K562 (cell line): ENCODE data around the gene UGT1A9. TPM values are rescaled to one million over a fixed set of nuclear protein-coding genes. Genes with fewer than 3 reads are reported as not detected.

Source experiments
- ATAC-seq: fragments of 200-7000 bp; cut with Tn5 transposase; 3 replicates; pipeline ENCODE4 v1.9.1; 2020; ENCODE audit warnings: moderate library complexity
- BruUV-seq: library from RNA; stranded (reverse); fragments of 400-500 nt; replicated peaks from 2 replicates; lab custom pipeline; 2021; lab: Mats Ljungman, UMichigan
- CTCF ChIA-PET: fragments of 300-600 bp; formaldehyde crosslinking; extraction: SDS; loops from one replicate; lab custom pipeline; 2021; ENCODE audit warnings: low intra/inter-chr PET ratio; lab: Yijun Ruan, JAX
- POLR2A ChIA-PET: fragments of 300-600, 350-650 bp; sonication (Branson Sonifier 250); formaldehyde crosslinking; extraction: SDS; loops from one replicate; lab custom pipeline; 2021; ENCODE audit warnings: antibody characterized with exemption, inconsistent platforms; lab: Yijun Ruan, JAX
- DNase-seq, 4 experiments: peaks; one replicate each; pipeline versions ENCODE4 v3.0.0 to v3.0.0-alpha.2; 2011 to 2018; ENCODE audit warnings: low spot score in 3 of 4, mixed read lengths in 3 of 4; ENCODE audit errors: extremely low read depth in 1 of 4
- FAIRE-seq: peaks from 2 replicates; lab custom pipeline; 2011; peaks lifted over from hg19 to GRCh38; lab: Jason Lieb, UNC
- H2AFZ ChIP-seq: 2 replicates; pipeline ENCODE4 v1.6.0; 2011; ENCODE audit warnings: low read depth, low read length, control low read depth, inconsistent platforms
- H3K27ac ChIP-seq: fragments of 200-600 bp; 3 replicates; pipeline ENCODE4 v1.8.0; 2011; ENCODE audit warnings: low read depth, mild to moderate bottlenecking, control low read depth, inconsistent platforms, low read length, moderate library complexity, mixed read lengths; ENCODE audit errors: extremely low read depth
- H3K27me3 ChIP-seq, 2 experiments: fragments of 300-600 bp in 1 of 2; 2 replicates in 1 of 2; 3 replicates in 1 of 2; pipeline versions ENCODE4 v1.6.0 to v1.8.0; 2011; ENCODE audit warnings: inconsistent platforms in 2 of 2, low read length in 2 of 2, mild to moderate bottlenecking in 1 of 2, mixed read lengths in 1 of 2, moderate library complexity in 1 of 2; ENCODE audit not compliant: control insufficient read depth in 2 of 2, insufficient read depth in 2 of 2
- H3K36me3 ChIP-seq: fragments of 300-600 bp; 3 replicates; pipeline ENCODE4 v1.8.0; 2011; ENCODE audit warnings: mild to moderate bottlenecking, low read length, inconsistent platforms; ENCODE audit not compliant: control insufficient read depth, insufficient read depth
- H3K4me1 ChIP-seq, 2 experiments: fragments of 200-600 bp in 1 of 2; replicated peaks in 1 of 2; 2 replicates in 1 of 2; 3 replicates in 1 of 2; pipeline versions ENCODE4 v1.5.1 to v1.8.0; 2011; ENCODE audit warnings: inconsistent platforms in 2 of 2, low read length in 2 of 2, mild to moderate bottlenecking in 1 of 2, mixed read lengths in 1 of 2, moderate library complexity in 1 of 2; ENCODE audit not compliant: control insufficient read depth in 2 of 2, insufficient read depth in 2 of 2
- H3K4me2 ChIP-seq: 2 replicates; pipeline ENCODE4 v1.6.1; 2011; ENCODE audit warnings: low read length, control low read depth, inconsistent platforms, mixed read lengths; ENCODE audit not compliant: insufficient read depth
- H3K4me3 ChIP-seq: fragments of 200-600 bp; sonication (generic), shearing (Covaris generic); 2 replicates; pipeline ENCODE4 v1.5.1; 2016; ENCODE audit warnings: control low read depth, inconsistent platforms
- H3K79me2 ChIP-seq: fragments of 200-600 bp; 3 replicates; pipeline ENCODE4 v1.8.0; 2011; ENCODE audit warnings: low read length, inconsistent platforms; ENCODE audit not compliant: control insufficient read depth, insufficient read depth
- H3K9ac ChIP-seq, 2 experiments: 2 replicates each; pipeline versions ENCODE4 v1.6.0 to v1.6.1; 2011; ENCODE audit warnings: low read depth in 2 of 2, low read length in 2 of 2, control low read depth in 1 of 2, inconsistent platforms in 1 of 2, mild to moderate bottlenecking in 1 of 2, mixed read lengths in 1 of 2; ENCODE audit not compliant: insufficient read depth in 1 of 2
- H3K9me1 ChIP-seq: one replicate; pipeline ENCODE4 v1.6.0; 2011; ENCODE audit warnings: inconsistent platforms, mild to moderate bottlenecking, low read length, moderate library complexity; ENCODE audit not compliant: control insufficient read depth, insufficient read depth
- H3K9me3 ChIP-seq: replicated peaks from 2 replicates; pipeline ENCODE4 v1.5.1; 2011; ENCODE audit warnings: low read depth, low read length, inconsistent platforms; ENCODE audit not compliant: control insufficient read depth, insufficient read depth
- H4K20me1 ChIP-seq: replicated peaks from 2 replicates; pipeline ENCODE4 v1.6.1; 2011; ENCODE audit warnings: low read length, inconsistent platforms, mixed read lengths; ENCODE audit not compliant: control insufficient read depth, insufficient read depth
- BHLHE40 ChIP-seq: IDR thresholded peaks from 2 replicates; pipeline ENCODE4 v1.6.1; 2011; ENCODE audit warnings: low read length, improper control_type of control experiment
- BMI1 ChIP-seq: fragments of 150-350 bp; IDR thresholded peaks from 2 replicates; pipeline ENCODE4 v1.6.1; 2014; ENCODE audit warnings: low read length
- DMBX1 ChIP-seq: fragments of 250-450 bp; sonication (Bioruptor Pico); IDR thresholded peaks from 2 replicates; pipeline ENCODE4 v1.8.0; 2022; ENCODE audit warnings: inconsistent platforms, mild to moderate bottlenecking, moderate library complexity, borderline replicate concordance
- KLF10 ChIP-seq: fragments of 250-450 bp; sonication (Bioruptor Pico); IDR thresholded peaks from 2 replicates; pipeline ENCODE4 v1.6.1; 2021; ENCODE audit warnings: matching md5 sums
- MEIS2 ChIP-seq: fragments of 450-650 bp; IDR thresholded peaks from 2 replicates; pipeline ENCODE4 v1.6.1; 2014; ENCODE audit warnings: mild to moderate bottlenecking; ENCODE audit not compliant: partially characterized antibody
- USF1 ChIP-seq: sonication (generic); formaldehyde crosslinking; IDR thresholded peaks from 2 replicates; pipeline ENCODE4 v1.9.0; 2022; ENCODE audit warnings: mild to moderate bottlenecking, missing genetic modification reagents
- USF2 ChIP-seq: sonication (generic); formaldehyde crosslinking; IDR thresholded peaks from 2 replicates; pipeline ENCODE4 v1.5.0; 2020; ENCODE audit warnings: missing genetic modification reagents
- ZNF445 ChIP-seq: fragments of 250-450 bp; sonication (Bioruptor Pico); IDR thresholded peaks from 2 replicates; pipeline ENCODE4 v1.4.0; 2020; ENCODE audit warnings: low read depth, mild to moderate bottlenecking, moderate library complexity
- WGBS: fragments of 100-300 bp; shearing (Covaris generic); methylation state at CpG from one replicate; pipeline ENCODE4 v1.1.6; 2016; ENCODE audit warnings: low coverage, mixed read lengths; ENCODE audit not compliant: insufficient coverage; ENCODE audit errors: missing lambda C conversion rate; 5-methylcytosine and 5-hydroxymethylcytosine counted together
- in situ Hi-C: fragments of 300-500 bp; cut with MboI; formaldehyde crosslinking; loops from 4 replicates; pipeline ENCODE4 v1.15.0; 2018; ENCODE audit warnings: inconsistent platforms, mixed read lengths
- intact Hi-C: fragments of 100-400 bp; cut with micrococcal nuclease; formaldehyde crosslinking; loops from 2 replicates; pipeline ENCODE4 v1.14.2; 2022
- polyA plus RNA-seq, 8 experiments: library from polyadenylated mRNA; depleted of rRNA in 4 of 8; stranded (reverse) in 5 of 8; unstranded in 3 of 8; fragments of >200 nt; fragmentation: Nextera tagmentation in 2 of 8; fragmentation: Illumina TruSeq in 1 of 8; extraction: Ambion mirVana in 2 of 8; extraction: Trizol in 1 of 8; gene quantifications; 2 replicates each; pipeline versions ENCODE4 v1.2.1 to v1.2.3, GENCODE V29; 2011 to 2014; ENCODE audit warnings: inconsistent platforms in 1 of 8, missing spikeins in 1 of 8
- total RNA-seq, 7 experiments: library from RNA; depleted of rRNA in 6 of 7; stranded (reverse); fragments of >200 nt in 6 of 7; fragmentation: Illumina TruSeq in 2 of 7; extraction: Trizol in 2 of 7; gene quantifications; 2 replicates each; pipeline versions ENCODE4 v1.2.1 to v1.2.3, GENCODE V29; 2011 to 2021; ENCODE audit warnings: low replicate concordance in 1 of 7

The UGT1A9 gene
- total and polyA plus RNA-seq, 9 of the 15 experiments (the other 6 are each of a cell fraction or from before 2014, with no cell fraction given) = 0.09 TPM; not detected in 8

GRCh38 chr2:233775414-233775813, 103.7 kb downstream of the UGT1A9 start:
- ChIA-PET CTCF (no interaction called here), POLR2A (no interaction called here)
- intact Hi-C loops (no loop called here), in situ Hi-C loops (no loop called here)
- Histone ChIP-seq H3K4me3 (no peak overlapping the region), H3K9me1 (no peaks in the 10 kb centered on the region), H3K9me3 (no peaks in the 10 kb centered on the region), H3K27ac (no peak overlapping the region), H3K36me3 (no peaks in the 10 kb centered on the region), H2AFZ (no peak overlapping the region), H3K9ac (no peak overlapping the region), H4K20me1 (no peaks in the 10 kb centered on the region), H3K79me2 (no peaks in the 10 kb centered on the region), H3K4me1 (no peaks in the 10 kb centered on the region), H3K4me2 (no peak overlapping the region), H3K27me3 (peaks cover 0 to 6% of the 10 kb centered on the region in 2 experiments; a peak in 2 of 5 replicates)
- DNase-seq (peak; percentile 2 to 35 (median 32)), FAIRE-seq (no peak), ATAC-seq (no peak)
- 0% methylated on average over 4 of the region's 6 CpGs for WGBS
- no TSS peak for BruUV-seq
- TF ChIP-seq BMI1 (no peak), USF2 (peak; percentile 53), USF1 (peak; percentile 34; the same call in 1 of the 2 replicates)

GRCh38 chr2:233778030-233778429, 106.3 kb downstream of the UGT1A9 start, which contains the start of gene MROH2A:
MROH2A (plus strand) TSS chr2:233778330; CDS start chr2:233779359, 1,029 bp downstream.
- Histone ChIP-seq H3K4me2 (no peak within 1 kb of the TSS), H3K4me1 (no peaks in the 10 kb centered on the region), H2AFZ (no peak within 1 kb of the TSS), H4K20me1 (no peaks in the 10 kb centered on the region), H3K79me2 (no peaks in the 10 kb centered on the region), H3K9me1 (no peaks in the 10 kb centered on the region), H3K4me3 (no peak within 1 kb of the TSS), H3K36me3 (no peaks in the 10 kb centered on the region), H3K27me3 (no peaks in the 10 kb centered on the region; a peak in 1 of 5 replicates), H3K9me3 (no peaks in the 10 kb centered on the region), H3K27ac (no peak within 1 kb of the TSS), H3K9ac (no peak within 1 kb of the TSS)
- CTCF ChIA-PET = no interaction called here
- FAIRE-seq (no peak), DNase-seq (no peak), ATAC-seq (no peak)
- BruUV-seq = no TSS peak
- intact Hi-C loops (no loop called here), in situ Hi-C loops (no loop called here)
- POLR2A ChIA-PET = no interaction called here
- 5% methylated on average over 2 of the region's 2 CpGs for WGBS
- TF ChIP-seq ZNF445 = no peak
- no peak for TF ChIP-seq DMBX1 (CRISPR knock-in tag)
- no peak for TF ChIP-seq MEIS2
- TF ChIP-seq BHLHE40 = no peak
- no peak for TF ChIP-seq KLF10 (CRISPR knock-in tag)
- TF ChIP-seq, all 486 proteins: peak for 0
